GM10266 (cell line): ENCODE data around the gene ILF3.

Experiments used
- DNase-seq: peaks from one replicate; pipeline ENCODE4 v3.0.0; 2012; ENCODE audit errors: extremely low spot score
- CTCF ChIP-seq: IDR thresholded peaks from 2 replicates; pipeline ENCODE4 v1.5.1; 2012; ENCODE audit warnings: mild to moderate bottlenecking, low read depth; ENCODE audit not compliant: control insufficient read depth, insufficient read depth; ENCODE audit errors: missing control alignments

Gene ILF3

DNA sequence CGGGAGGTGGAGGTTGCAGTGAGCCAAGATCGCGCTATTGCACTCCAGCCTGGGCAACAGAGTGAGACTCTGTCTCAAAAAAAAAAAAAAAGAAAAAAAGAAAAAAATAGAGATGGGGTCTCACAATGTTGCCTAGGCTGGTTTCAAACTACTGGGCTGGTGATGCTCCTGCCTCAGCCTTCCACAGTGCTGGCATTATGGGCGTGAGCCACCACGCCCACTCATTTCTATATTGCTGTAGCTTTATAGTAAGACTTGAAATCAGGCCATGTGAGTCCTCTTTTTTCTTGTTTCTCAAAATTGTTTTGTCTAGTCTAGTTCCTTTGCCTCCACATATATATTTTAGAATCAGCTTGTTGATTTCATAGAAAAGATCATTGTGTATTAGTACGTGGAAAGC is 82.0 kb downstream of the ILF3 start:
- TF ChIP-seq CTCF: no peak

GRCh38 chr19:10736916-10737551 is 82.9 kb downstream of the ILF3 start:
- no peak for TF ChIP-seq CTCF
- no peak for DNase-seq

More for the DNA sequence above, 82.0 kb downstream of the ILF3 start:
- no peak for DNase-seq

DNA sequence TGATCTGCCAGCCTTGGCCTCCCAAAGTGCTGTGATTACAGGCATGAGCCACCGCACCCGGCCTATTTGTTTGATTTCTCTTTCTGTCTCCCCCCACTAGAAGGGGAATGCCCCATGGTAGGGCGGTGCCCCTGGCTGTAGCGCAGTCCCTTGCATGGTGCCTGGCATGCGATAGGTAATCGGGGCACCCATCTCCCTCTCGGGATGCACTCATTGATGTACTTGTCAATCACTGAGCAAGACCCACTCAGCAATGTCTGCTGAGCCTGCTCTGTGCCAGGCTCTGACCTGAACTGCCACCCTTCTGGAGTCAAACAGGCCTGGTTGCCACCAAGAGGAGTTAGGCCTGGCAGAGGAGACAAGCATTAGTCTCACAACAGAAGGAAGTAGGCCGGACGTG is 83.6 kb downstream of the ILF3 start:
- DNase-seq: no peak
- no peak for TF ChIP-seq CTCF

- DNase-seq: no peak
- TF ChIP-seq CTCF: no peak
Observed at GRCh38 chr19:10740798-10741197, 86.7 kb downstream of the ILF3 start.
